Vagina (tissue), 2 donors: ENCODE results near the gene RAB6B. TPM values are rescaled to one million over a fixed set of nuclear protein-coding genes. Genes with fewer than 3 reads are reported as not detected.
A peak's percentile ranks its signal among the peaks of the same experiment; 100 is the strongest.

Source experiments
- DNase-seq, 2 donors: peaks; one replicate each; pipeline ENCODE4 v3.0.0-alpha.2; 2017; ENCODE audit errors: extremely low spot score in 2 of 2
- H3K27ac ChIP-seq: fragments of 200-600 bp; sonication (generic); one replicate; pipeline ENCODE4 v1.5.1; 2019
- H3K27me3 ChIP-seq: fragments of 200-600 bp; sonication (generic); one replicate; pipeline ENCODE4 v1.5.1; 2019
- H3K36me3 ChIP-seq, 2 donors: fragments of 200-600 bp; sonication (generic); one replicate each; pipeline ENCODE4 v1.5.1; 2017 to 2019
- H3K4me1 ChIP-seq: fragments of 200-600 bp; sonication (generic); one replicate; pipeline ENCODE4 v1.5.1; 2019
- H3K4me3 ChIP-seq, 2 donors: fragments of 200-600 bp; sonication (generic); 1 replicate in 1 of 2; 2 replicates in 1 of 2; pipeline ENCODE4 v1.5.1; 2016 to 2019
- H3K9me3 ChIP-seq: fragments of 200-600 bp; sonication (generic); one replicate; pipeline ENCODE4 v1.5.1; 2019
- POLR2A ChIP-seq, 2 donors: fragments of 450-650 bp; IDR thresholded peaks; one replicate each; pipeline ENCODE4 v1.6.1; 2017; ENCODE audit warnings: antibody characterized with exemption in 2 of 2, mild to moderate bottlenecking in 2 of 2, moderate library complexity in 2 of 2
- POLR2AphosphoS5 ChIP-seq, 2 donors: sonication (generic); formaldehyde crosslinking; IDR thresholded peaks; one replicate each; pipeline ENCODE4 v1.9.0; 2017; ENCODE audit warnings: antibody characterized with exemption in 2 of 2, mild to moderate bottlenecking in 2 of 2, low read depth in 1 of 2; ENCODE audit not compliant: insufficient read depth in 1 of 2
- intact Hi-C: fragments of 100-400 bp; cut with DNase I; formaldehyde crosslinking; loops from one replicate; pipeline ENCODE4 v1.15.1; 2023
- total RNA-seq: library from RNA; depleted of rRNA; stranded (reverse); fragments of >200 nt; gene quantifications from one replicate; pipeline ENCODE4 v1.2.3, GENCODE V29; 2016
- TF ChIP-seq, protein P1 (sequence below), 3 experiments: fragments of 450-650 bp in 2 of 3; fragments of 200-600 bp in 1 of 3; sonication (generic) in 1 of 3; IDR thresholded peaks; one replicate each; pipeline ENCODE4 v1.5.1; 2017 to 2019; ENCODE audit warnings: antibody characterized with exemption in 3 of 3, mild to moderate bottlenecking in 2 of 3, moderate library complexity in 2 of 3

The RAB6B gene
- total RNA-seq, 1 donor from 2014 or later, result 3.7 TPM

DNA sequence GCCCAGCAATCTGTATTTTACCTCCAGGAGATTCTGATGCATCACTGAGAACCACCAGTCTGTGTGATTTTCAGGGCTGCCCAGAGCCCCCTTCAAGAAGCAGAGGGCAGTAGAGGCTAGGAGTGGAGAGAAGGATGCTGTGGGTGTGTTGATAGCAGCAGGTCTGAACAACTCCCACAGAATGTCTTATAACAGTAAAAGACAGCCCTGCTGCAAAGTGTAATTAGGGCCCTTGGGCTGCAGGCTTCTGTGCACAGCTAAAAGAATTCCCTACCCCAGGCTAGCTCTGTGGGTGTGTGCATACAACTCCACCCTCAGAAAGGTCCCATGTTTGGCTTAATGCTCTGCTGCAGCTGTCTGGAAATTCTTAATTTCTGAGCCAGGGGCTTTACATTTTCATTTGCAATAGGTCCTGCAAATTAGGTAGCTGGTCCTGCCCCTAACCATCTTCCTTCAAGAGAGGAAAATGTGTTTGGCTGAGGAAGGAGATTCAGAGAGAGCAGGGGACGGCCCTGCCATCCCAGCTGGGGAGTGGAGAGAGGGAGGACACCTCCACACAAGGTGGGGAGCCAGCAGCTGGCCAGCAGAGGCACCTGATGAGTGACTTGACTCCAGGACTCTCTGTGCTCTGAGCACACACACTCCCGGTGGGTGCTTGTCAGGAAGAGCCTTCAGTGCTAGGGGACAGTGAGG, 43.2 kb upstream of the RAB6B start:
- DNase-seq, result peak; percentile 70 to 77
- no peak overlapping the region for H3K4me3 ChIP-seq
- peaks cover 4% of the 10 kb centered on the region for H3K4me1 ChIP-seq
- intact Hi-C loops, result no loop called here
- H3K27ac ChIP-seq, result no peak overlapping the region
- H3K36me3 ChIP-seq, result no peaks in the 10 kb centered on the region
- no peaks in the 10 kb centered on the region for H3K9me3 ChIP-seq
- TF ChIP-seq, protein P1, sequence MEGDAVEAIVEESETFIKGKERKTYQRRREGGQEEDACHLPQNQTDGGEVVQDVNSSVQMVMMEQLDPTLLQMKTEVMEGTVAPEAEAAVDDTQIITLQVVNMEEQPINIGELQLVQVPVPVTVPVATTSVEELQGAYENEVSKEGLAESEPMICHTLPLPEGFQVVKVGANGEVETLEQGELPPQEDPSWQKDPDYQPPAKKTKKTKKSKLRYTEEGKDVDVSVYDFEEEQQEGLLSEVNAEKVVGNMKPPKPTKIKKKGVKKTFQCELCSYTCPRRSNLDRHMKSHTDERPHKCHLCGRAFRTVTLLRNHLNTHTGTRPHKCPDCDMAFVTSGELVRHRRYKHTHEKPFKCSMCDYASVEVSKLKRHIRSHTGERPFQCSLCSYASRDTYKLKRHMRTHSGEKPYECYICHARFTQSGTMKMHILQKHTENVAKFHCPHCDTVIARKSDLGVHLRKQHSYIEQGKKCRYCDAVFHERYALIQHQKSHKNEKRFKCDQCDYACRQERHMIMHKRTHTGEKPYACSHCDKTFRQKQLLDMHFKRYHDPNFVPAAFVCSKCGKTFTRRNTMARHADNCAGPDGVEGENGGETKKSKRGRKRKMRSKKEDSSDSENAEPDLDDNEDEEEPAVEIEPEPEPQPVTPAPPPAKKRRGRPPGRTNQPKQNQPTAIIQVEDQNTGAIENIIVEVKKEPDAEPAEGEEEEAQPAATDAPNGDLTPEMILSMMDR (IDR thresholded peaks at IDR 0.05), result no peak
- TF ChIP-seq POLR2A (IDR thresholded peaks at IDR 0.05), result no peak
- no peak for TF ChIP-seq POLR2AphosphoS5 (IDR thresholded peaks at IDR 0.05; ENCODE audit: insufficient read depth in 1 of 2, low read depth in 1 of 2)
- H3K27me3 ChIP-seq, result no peaks in the 10 kb centered on the region

DNA sequence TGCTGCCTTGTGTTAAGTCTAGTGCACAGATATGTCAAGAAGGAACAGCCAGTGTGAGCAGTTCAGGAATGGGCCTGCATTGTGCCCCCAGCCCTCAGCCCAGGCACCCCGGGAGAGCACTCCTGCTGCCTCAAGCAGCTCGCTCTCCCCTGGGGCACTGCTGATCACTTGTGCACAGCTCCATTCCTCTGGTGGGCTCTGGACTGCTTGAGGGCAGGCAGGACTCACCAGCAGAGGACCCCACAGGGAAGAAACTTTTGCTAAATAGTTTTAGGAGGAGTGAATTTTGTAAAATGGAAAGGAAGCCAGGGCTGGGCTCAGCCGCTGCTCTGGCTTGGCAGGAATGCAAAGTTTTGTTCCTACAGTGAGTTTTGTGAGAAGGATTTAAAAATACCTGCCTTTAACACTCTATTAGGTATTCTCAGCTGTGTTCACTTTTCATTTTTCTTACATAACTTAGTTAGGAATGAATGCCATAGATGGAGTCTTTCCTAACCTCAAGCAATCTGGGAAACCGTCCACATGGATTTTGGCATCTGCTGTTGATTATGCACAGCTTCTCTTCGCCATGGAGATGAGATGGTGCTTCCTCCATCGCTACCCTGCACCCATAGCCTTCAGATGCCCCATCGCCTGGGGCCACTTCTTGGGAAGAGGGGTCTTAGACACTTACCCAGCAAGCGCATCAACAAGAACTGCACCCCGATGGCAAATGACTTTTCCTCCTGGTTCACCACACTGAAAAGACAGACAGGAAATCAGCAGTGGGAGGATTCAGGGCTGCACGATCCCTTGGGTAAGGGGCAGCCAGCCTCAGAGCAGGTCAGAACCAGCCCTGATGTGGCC, 42.3 kb upstream of the RAB6B start:
- H3K4me1 ChIP-seq, result no peaks in the 10 kb centered on the region
- H3K36me3 ChIP-seq, result no peaks in the 10 kb centered on the region
- peak; percentile 70 to 84 for DNase-seq
- H3K4me3 ChIP-seq, result no peak overlapping the region
- H3K9me3 ChIP-seq, result no peaks in the 10 kb centered on the region
- intact Hi-C loops, result no loop called here
- no peaks in the 10 kb centered on the region for H3K27me3 ChIP-seq
- no peak for TF ChIP-seq POLR2A (IDR thresholded peaks at IDR 0.05)
- TF ChIP-seq, protein P1 (IDR thresholded peaks at IDR 0.05), result no peak
- TF ChIP-seq POLR2AphosphoS5 (IDR thresholded peaks at IDR 0.05; ENCODE audit: insufficient read depth in 1 of 2, low read depth in 1 of 2), result no peak
- H3K27ac ChIP-seq, result no peak overlapping the region

DNA sequence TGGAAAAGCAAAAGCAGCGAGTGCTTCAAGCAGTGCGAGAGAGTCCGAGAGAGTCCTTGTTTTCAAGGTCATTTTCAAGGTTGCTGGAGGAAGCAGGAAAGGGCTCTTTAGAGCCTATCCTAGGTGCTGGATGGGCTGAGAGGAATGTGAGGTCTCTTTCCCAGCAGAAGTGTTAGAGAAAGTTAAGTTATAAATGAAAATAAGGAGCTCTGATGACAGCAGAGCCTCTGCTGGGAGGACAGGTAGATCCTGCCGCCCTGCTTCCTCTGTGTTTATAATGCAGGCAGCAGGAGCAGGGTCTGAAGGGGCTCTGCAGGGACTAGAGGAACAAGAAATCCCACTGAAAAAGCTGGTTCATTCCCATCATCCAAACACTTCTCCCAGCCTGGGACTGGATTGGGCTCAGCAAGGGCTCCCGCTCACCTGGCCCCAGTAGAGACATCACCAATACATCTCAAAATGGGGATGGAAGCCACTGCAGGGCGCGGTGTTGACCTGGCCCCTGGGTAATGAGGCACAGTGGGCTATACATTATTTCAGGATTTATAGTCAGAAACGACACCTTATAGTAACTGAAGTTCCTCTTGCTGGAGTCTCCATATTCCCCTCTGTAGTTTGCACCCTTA, 41.5 kb upstream of the RAB6B start:
- Histone ChIP-seq H3K36me3 (no peaks in the 10 kb centered on the region), H3K9me3 (no peaks in the 10 kb centered on the region), H3K4me3 (no peak overlapping the region), H3K27me3 (no peaks in the 10 kb centered on the region), H3K27ac (no peak overlapping the region), H3K4me1 (no peaks in the 10 kb centered on the region)
- TF ChIP-seq POLR2A (IDR thresholded peaks at IDR 0.05) (no peak), POLR2AphosphoS5 (IDR thresholded peaks at IDR 0.05; ENCODE audit: insufficient read depth in 1 of 2, low read depth in 1 of 2) (no peak)
- TF ChIP-seq, protein P1 (IDR thresholded peaks at IDR 0.05), result no peak
- intact Hi-C loops, result no loop called here
- DNase-seq, result peak; percentile 71 to 87

DNA sequence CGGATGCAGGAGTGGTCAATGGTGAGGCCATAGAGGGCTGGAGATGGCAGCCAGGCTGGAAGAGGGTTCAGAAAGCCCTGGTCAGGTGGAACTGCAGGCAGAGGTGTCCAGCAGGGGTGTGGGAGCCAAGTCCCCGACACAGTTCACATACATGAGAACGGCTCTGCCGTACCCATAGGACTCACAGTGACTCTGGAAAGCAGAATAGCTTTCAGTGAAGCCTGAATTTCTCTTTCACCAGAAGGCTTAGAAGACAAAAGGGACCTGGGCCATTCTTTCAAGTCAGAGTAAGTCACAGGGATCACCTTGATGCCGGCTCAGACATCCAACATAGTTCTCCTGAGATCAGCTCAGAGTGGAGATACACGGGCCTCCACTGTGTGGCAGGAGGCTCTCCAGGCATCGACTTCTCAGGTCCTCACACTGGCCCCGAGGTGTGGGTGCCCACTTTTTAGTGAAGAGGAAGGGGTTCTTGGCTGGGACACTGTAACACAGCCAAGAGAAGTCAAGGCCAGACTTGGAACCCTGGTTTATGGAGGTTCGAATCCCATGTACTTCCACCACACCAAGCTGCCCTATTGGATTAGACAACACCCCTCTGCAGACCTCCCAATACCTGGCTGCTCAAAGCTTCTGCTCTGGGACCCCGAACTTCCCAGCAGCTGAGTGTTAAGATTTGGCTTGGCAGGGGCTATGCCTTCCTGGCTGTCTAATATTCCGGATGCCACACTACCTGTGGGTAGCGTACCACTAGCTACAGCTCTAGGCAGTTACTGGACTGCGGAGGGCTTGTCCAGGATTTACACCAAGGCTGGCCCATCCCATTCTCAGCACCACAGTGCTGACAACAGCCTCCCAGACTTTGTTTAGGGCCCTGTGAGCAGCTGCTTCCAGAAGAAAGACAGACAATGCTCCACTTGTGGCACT, 40.4 kb upstream of the RAB6B start:
- H3K36me3 ChIP-seq, result no peaks in the 10 kb centered on the region
- no peak for TF ChIP-seq POLR2AphosphoS5 (IDR thresholded peaks at IDR 0.05; ENCODE audit: insufficient read depth in 1 of 2, low read depth in 1 of 2)
- TF ChIP-seq, protein P1 (IDR thresholded peaks at IDR 0.05), result no peak
- no peak for TF ChIP-seq POLR2A (IDR thresholded peaks at IDR 0.05)
- H3K4me1 ChIP-seq, result no peaks in the 10 kb centered on the region
- no peaks in the 10 kb centered on the region for H3K9me3 ChIP-seq
- no peak overlapping the region for H3K4me3 ChIP-seq
- DNase-seq, result peak; percentile 40 to 79
- no peaks in the 10 kb centered on the region for H3K27me3 ChIP-seq
- no peak overlapping the region for H3K27ac ChIP-seq
- intact Hi-C loops, result no loop called here
